Neural crest cell (in vitro differentiated cells): ENCODE results near the gene MRAP2. TPM values are rescaled to one million over a fixed set of nuclear protein-coding genes. Genes with fewer than 3 reads are reported as not detected.
"Not testable (repeated sequence)": the region's sequence is repeated elsewhere in the genome, so short reads cannot be mapped to it uniquely, and the experiment has no call there.

Source experiments
- DNase-seq: peaks from one replicate; pipeline ENCODE4 v3.0.0; 2021; ENCODE audit warnings: low read depth, mixed read lengths, low spot score
- H3K27ac Mint-ChIP-seq: one replicate; pipeline ENCODE4 v1.8.0; 2021; ENCODE audit warnings: mild to moderate bottlenecking, mixed read lengths; ENCODE audit not compliant: unreplicated experiment
- H3K27me3 Mint-ChIP-seq: 2 replicates; pipeline ENCODE4 v1.8.0; 2021; ENCODE audit warnings: low read depth, mild to moderate bottlenecking, mixed read lengths
- H3K36me3 Mint-ChIP-seq: 2 replicates; pipeline ENCODE4 v1.8.0; 2021; ENCODE audit warnings: low read depth, mild to moderate bottlenecking, mixed read lengths
- H3K4me1 Mint-ChIP-seq: 2 replicates; pipeline ENCODE4 v1.8.0; 2021; ENCODE audit warnings: mixed read lengths
- H3K4me3 Mint-ChIP-seq: one replicate; pipeline ENCODE4 v1.8.0; 2021; ENCODE audit warnings: mild to moderate bottlenecking, mixed read lengths
- H3K9me3 Mint-ChIP-seq: 2 replicates; pipeline ENCODE4 v1.8.0; 2021; ENCODE audit warnings: mixed read lengths
- CTCF ChIP-seq: fragments of 200-600 bp; sonication (generic); conservative IDR thresholded peaks from 2 replicates; pipeline ENCODE4 v1.5.0; 2021; ENCODE audit warnings: antibody characterized with exemption, mild to moderate bottlenecking
- total RNA-seq: library from RNA; stranded (reverse); gene quantifications from 2 replicates; pipeline ENCODE4 v1.2.1, GENCODE V29; 2021

MRAP2 gene
- total RNA-seq, 1 donor from 2014 or later, result 1.4 TPM

GRCh38 chr6:84107495-84107894 is 73.9 kb downstream of the MRAP2 start:
- Mint-ChIP-seq H3K4me3 (no peak overlapping the region), H3K27me3 (peaks cover 6% of the 10 kb centered on the region), H3K27ac (no peak overlapping the region), H3K4me1 (no peaks in the 10 kb centered on the region), H3K36me3 (no peaks in the 10 kb centered on the region), H3K9me3 (peaks cover 9% of the 10 kb centered on the region)
- DNase-seq, result no peak
- TF ChIP-seq CTCF, result no peak

- not testable (repeated sequence) for H3K36me3 Mint-ChIP-seq, H3K9me3 Mint-ChIP-seq, H3K27me3 Mint-ChIP-seq, H3K4me3 Mint-ChIP-seq, DNase-seq, H3K4me1 Mint-ChIP-seq, H3K27ac Mint-ChIP-seq
Measured at GRCh38 chr6:84111351-84111750, 77.8 kb downstream of the MRAP2 start.

GRCh38 chr6:84114933-84115594 is 81.5 kb downstream of the MRAP2 start:
- not testable (repeated sequence) for H3K4me1 Mint-ChIP-seq

GRCh38 chr6:84118191-84118590 is 84.6 kb downstream of the MRAP2 start:
- Mint-ChIP-seq H3K27me3 (no peaks in the 10 kb centered on the region), H3K4me1 (no peaks in the 10 kb centered on the region), H3K27ac (no peak overlapping the region), H3K36me3 (peaks cover 16% of the 10 kb centered on the region), H3K4me3 (no peak overlapping the region), H3K9me3 (peaks cover 6% of the 10 kb centered on the region)
- DNase-seq, result no peak
- TF ChIP-seq CTCF, result no peak

More at GRCh38 chr6:84114933-84115594, 81.5 kb downstream of the MRAP2 start:
- not testable (repeated sequence) for H3K4me3 Mint-ChIP-seq, H3K9me3 Mint-ChIP-seq, H3K36me3 Mint-ChIP-seq, DNase-seq, H3K27ac Mint-ChIP-seq, H3K27me3 Mint-ChIP-seq

GRCh38 chr6:84119277-84119676 is 85.7 kb downstream of the MRAP2 start:
- DNase-seq, result no peak
- no peak for TF ChIP-seq CTCF
- Mint-ChIP-seq H3K4me3 (no peak overlapping the region), H3K4me1 (no peaks in the 10 kb centered on the region), H3K27me3 (no peaks in the 10 kb centered on the region), H3K27ac (no peak overlapping the region), H3K9me3 (peaks cover 8% of the 10 kb centered on the region), H3K36me3 (peaks cover 27% of the 10 kb centered on the region)

GRCh38 chr6:84123186-84123585 is 89.6 kb downstream of the MRAP2 start:
- no peak for DNase-seq
- Mint-ChIP-seq H3K9me3 (peaks cover 7% of the 10 kb centered on the region), H3K27ac (no peak overlapping the region), H3K27me3 (no peaks in the 10 kb centered on the region), H3K36me3 (peaks cover 39% of the 10 kb centered on the region), H3K4me3 (no peak overlapping the region), H3K4me1 (no peaks in the 10 kb centered on the region)
- TF ChIP-seq CTCF, result no peak

DNA sequence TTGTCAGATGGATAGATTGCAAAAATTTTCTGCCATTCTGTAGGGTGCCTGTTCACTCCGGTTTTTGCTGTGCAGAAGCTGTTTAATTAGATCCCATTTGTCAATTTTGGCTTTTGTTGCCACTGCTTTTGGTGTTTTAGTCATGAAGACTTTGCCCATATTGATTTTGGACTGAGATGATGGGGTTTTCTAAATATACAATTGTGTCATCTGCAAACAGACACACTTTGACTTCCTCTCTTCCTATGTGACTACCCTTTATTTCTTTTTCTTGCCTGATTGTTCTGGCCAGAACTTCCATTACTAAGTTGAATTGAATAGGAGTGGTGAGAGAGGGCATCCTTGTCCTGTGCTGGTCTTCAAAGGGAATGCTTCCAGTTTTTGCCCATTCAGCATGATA is 96.0 kb downstream of the MRAP2 start:
- H3K27ac Mint-ChIP-seq, DNase-seq, H3K9me3 Mint-ChIP-seq, H3K4me1 Mint-ChIP-seq, H3K27me3 Mint-ChIP-seq, H3K4me3 Mint-ChIP-seq: not testable (repeated sequence)
- H3K36me3 Mint-ChIP-seq, result peaks cover 50% of the 10 kb centered on the region

DNA sequence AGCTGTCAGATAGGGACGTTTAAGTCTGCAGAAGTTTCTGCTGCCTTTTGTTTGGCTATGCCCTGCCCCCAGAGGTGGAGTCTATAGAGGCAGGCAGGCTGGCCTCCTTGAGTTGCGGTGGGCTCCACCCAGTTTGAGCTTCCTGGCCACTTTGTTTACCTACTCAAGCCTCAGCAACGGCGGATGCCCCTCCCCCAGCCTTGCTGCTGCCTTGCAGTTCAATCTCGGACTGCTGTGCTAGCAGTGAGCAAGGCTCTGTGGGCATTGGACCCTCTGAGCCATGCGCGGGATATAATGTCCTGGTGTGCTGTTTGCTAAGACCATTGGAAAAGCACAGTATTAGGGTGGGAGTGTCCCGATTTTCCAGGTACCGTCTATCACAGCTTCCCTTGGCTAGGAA is 99.8 kb downstream of the MRAP2 start:
- H3K9me3 Mint-ChIP-seq, DNase-seq, H3K27me3 Mint-ChIP-seq, H3K27ac Mint-ChIP-seq, H3K4me3 Mint-ChIP-seq, H3K4me1 Mint-ChIP-seq: not testable (repeated sequence)
- peaks cover 39% of the 10 kb centered on the region for H3K36me3 Mint-ChIP-seq
